Gastrocnemius medialis (tissue), 4 donors: ENCODE measurements around the gene SLC47A2. TPM values are rescaled to one million over a fixed set of nuclear protein-coding genes. Genes with fewer than 3 reads are reported as not detected.

Experiments used
- ATAC-seq, 2 donors: fragments of 150-250 bp; one replicate each; pipeline ENCODE4 v1.9.1; 2016
- DNase-seq, 2 donors: peaks; one replicate each; pipeline ENCODE4 v3.0.0-alpha.2; 2019
- H3K27ac ChIP-seq, 4 donors: fragments of 200-600 bp; sonication (generic); 1 replicate in 1 of 4; 2 replicates in 3 of 4; pipeline ENCODE4 v1.5.1; 2016 to 2018; ENCODE audit warnings: mild to moderate bottlenecking in 2 of 4, moderate library complexity in 1 of 4
- H3K27me3 ChIP-seq, 3 donors: fragments of 200-600 bp; sonication (generic) in 2 of 3; 1 replicate in 1 of 3; 2 replicates in 2 of 3; pipeline versions ENCODE4 v1.5.1 to v1.6.0; 2016 to 2019; ENCODE audit warnings: mild to moderate bottlenecking in 1 of 3, moderate library complexity in 1 of 3
- H3K36me3 ChIP-seq, 2 donors: fragments of 200-600 bp; sonication (generic) in 1 of 2; one replicate each; pipeline ENCODE4 v1.5.1; 2017 to 2018
- H3K4me1 ChIP-seq, 2 donors: fragments of 200-600 bp; sonication (generic) in 1 of 2; one replicate each; pipeline ENCODE4 v1.5.1; 2016 to 2017; ENCODE audit warnings: mild to moderate bottlenecking in 2 of 2
- H3K4me3 ChIP-seq, 4 donors: fragments of 200-600 bp; sonication (generic) in 3 of 4; 1 replicate in 1 of 4; 2 replicates in 3 of 4; pipeline ENCODE4 v1.5.1; 2016 to 2019; ENCODE audit warnings: mild to moderate bottlenecking in 2 of 4
- H3K9me3 ChIP-seq, 3 donors: fragments of 200-600 bp; sonication (generic) in 2 of 3; 1 replicate in 1 of 3; 2 replicates in 2 of 3; pipeline ENCODE4 v1.5.1; 2016 to 2019
- POLR2A ChIP-seq, 2 donors: fragments of 450-650 bp; IDR thresholded peaks; one replicate each; pipeline ENCODE4 v1.6.1; 2017; ENCODE audit warnings: antibody characterized with exemption in 2 of 2, mild to moderate bottlenecking in 2 of 2, moderate library complexity in 2 of 2
- in situ Hi-C, 4 donors: fragments of 200-750 bp; cut with MboI; loops; one replicate each; pipeline versions ENCODE4 v1.15.0 to v1.8.0; 2017; ENCODE audit warnings: low sequenced_read_pairs in 4 of 4
- intact Hi-C: fragments of 100-400 bp; cut with DNase I; formaldehyde crosslinking; loops from one replicate; pipeline ENCODE4 v1.15.1; 2023; ENCODE audit warnings: low total_unique reads
- total RNA-seq, 4 donors: library from RNA; depleted of rRNA; stranded (reverse); fragments of >200 nt; gene quantifications; one replicate each; pipeline versions ENCODE4 v1.1.0 to v1.2.3, GENCODE V29; 2016
- TF ChIP-seq, protein P1 (sequence below), 5 experiments: fragments of 450-650 bp in 3 of 5; fragments of 200-600 bp in 2 of 5; sonication (generic) in 2 of 5; IDR thresholded peaks in 4 of 5; conservative IDR thresholded peaks in 1 of 5; 1 replicate in 4 of 5; 2 replicates in 1 of 5; pipeline ENCODE4 v1.5.1; 2016 to 2019; ENCODE audit warnings: antibody characterized with exemption in 5 of 5, mild to moderate bottlenecking in 3 of 5, moderate library complexity in 3 of 5

Gene SLC47A2
- total RNA-seq, 4 donors from 2014 or later, result 0.15 to 1.0 TPM; not detected in 2

DNA sequence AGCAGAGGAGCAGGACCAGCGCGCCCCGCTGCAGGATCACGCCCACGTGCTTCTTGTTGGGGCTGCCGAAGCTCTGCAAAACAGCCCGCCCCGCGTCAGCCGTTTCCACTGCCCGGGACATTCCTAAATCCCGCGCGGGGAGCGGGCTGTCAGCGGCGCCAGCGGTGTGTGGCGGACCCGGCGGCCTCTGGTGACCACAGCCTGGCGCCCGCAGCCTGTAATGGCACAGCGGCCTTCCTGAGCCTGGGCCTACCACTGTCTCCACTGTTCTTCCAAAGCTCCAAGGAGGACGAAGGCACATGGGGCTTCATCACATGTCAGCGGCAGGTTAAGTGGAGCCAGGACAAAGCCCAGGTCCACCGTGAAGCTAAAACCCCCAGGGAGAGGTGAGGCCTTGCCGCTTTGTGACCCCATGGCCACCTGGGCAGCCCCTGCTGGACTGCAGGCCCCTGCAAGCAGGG lies 2.5 kb downstream of the SLC47A2 start:
- Histone ChIP-seq H3K4me1 (peaks cover 0 to 4% of the 10 kb centered on the region in 2 donors), H3K9me3 (no peaks in the 10 kb centered on the region), H3K4me3 (no peak overlapping the region), H3K36me3 (no peaks in the 10 kb centered on the region), H3K27ac (no peak overlapping the region), H3K27me3 (no peaks in the 10 kb centered on the region)
- in situ Hi-C loops (no loop called here), intact Hi-C loops (no loop called here)
- TF ChIP-seq, protein P1, sequence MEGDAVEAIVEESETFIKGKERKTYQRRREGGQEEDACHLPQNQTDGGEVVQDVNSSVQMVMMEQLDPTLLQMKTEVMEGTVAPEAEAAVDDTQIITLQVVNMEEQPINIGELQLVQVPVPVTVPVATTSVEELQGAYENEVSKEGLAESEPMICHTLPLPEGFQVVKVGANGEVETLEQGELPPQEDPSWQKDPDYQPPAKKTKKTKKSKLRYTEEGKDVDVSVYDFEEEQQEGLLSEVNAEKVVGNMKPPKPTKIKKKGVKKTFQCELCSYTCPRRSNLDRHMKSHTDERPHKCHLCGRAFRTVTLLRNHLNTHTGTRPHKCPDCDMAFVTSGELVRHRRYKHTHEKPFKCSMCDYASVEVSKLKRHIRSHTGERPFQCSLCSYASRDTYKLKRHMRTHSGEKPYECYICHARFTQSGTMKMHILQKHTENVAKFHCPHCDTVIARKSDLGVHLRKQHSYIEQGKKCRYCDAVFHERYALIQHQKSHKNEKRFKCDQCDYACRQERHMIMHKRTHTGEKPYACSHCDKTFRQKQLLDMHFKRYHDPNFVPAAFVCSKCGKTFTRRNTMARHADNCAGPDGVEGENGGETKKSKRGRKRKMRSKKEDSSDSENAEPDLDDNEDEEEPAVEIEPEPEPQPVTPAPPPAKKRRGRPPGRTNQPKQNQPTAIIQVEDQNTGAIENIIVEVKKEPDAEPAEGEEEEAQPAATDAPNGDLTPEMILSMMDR (IDR thresholded peaks at IDR 0.05 in 4 of 5, conservative IDR thresholded peaks at IDR 0.05 in 1 of 5), result no peak
- TF ChIP-seq POLR2A (IDR thresholded peaks at IDR 0.05), result no peak
- DNase-seq, result no peak
- ATAC-seq, result no peak

DNA sequence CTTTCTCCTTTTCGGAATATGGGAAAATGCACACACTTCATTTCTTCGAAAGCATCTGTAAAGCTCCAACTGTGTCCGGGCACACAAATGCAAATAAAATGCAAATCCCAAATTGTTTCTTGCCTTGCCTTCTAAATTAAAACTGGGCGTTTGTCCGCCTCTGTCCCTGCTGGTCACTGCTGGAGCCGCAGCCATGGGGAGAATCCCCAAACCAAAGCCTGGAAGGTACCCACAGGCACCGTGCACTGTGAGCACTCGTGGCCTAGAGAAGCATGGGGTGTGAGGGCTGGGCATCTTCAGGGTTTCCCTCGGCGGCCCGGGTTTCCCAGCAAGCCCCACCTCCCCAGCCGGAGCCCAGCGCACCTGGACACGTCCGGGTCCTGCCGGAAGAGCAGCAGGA lies 2.9 kb downstream of the SLC47A2 start:
- H3K27me3 ChIP-seq, result no peaks in the 10 kb centered on the region
- TF ChIP-seq, protein P1 (IDR thresholded peaks at IDR 0.05 in 4 of 5, conservative IDR thresholded peaks at IDR 0.05 in 1 of 5), result no peak
- TF ChIP-seq POLR2A (IDR thresholded peaks at IDR 0.05), result no peak
- no peaks in the 10 kb centered on the region for H3K9me3 ChIP-seq
- H3K4me3 ChIP-seq, result no peak overlapping the region
- ATAC-seq (no peak), DNase-seq (no peak)
- H3K36me3 ChIP-seq, result no peaks in the 10 kb centered on the region
- no peak overlapping the region for H3K27ac ChIP-seq
- peaks cover 0 to 4% of the 10 kb centered on the region in 2 donors for H3K4me1 ChIP-seq
- in situ Hi-C loops (no loop called here), intact Hi-C loops (no loop called here)

DNA sequence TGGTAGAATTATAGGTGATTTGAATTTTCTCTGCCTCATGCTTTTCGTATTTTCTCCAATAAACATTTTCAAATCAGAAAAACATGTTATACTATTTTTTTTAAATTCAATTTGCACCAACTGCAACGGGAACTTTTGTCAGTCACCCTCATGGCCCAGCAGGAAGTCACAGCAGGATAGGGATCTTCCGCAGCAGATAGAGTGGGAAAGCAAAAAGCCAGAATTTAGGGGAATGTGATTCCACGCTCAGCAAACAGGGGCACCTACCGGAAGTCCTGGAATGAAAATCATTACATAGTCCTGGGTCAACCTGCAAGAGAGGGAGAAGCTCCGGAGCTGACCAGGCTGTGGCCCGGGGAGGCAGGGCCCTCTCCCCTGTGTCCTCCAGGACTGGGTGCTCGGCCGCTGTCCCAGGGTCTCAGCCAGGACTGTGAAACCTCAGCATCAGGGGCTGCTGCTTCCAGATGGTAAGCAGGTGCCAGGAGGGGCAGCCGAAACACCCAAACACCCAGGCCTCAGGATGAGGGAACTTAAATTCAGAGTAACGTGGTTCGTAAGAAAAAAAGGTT lies 3.9 kb downstream of the SLC47A2 start:
- H3K36me3 ChIP-seq, result no peaks in the 10 kb centered on the region
- TF ChIP-seq POLR2A (IDR thresholded peaks at IDR 0.05), result no peak
- TF ChIP-seq, protein P1 (IDR thresholded peaks at IDR 0.05 in 4 of 5, conservative IDR thresholded peaks at IDR 0.05 in 1 of 5), result no peak
- no peaks in the 10 kb centered on the region for H3K9me3 ChIP-seq
- no peak overlapping the region for H3K4me3 ChIP-seq
- no peak overlapping the region for H3K27ac ChIP-seq
- H3K4me1 ChIP-seq, result peaks cover 0 to 4% of the 10 kb centered on the region in 2 donors
- DNase-seq (no peak), ATAC-seq (no peak)
- in situ Hi-C loops, result no loop called here
- intact Hi-C loops, result no loop called here
- no peaks in the 10 kb centered on the region for H3K27me3 ChIP-seq

DNA sequence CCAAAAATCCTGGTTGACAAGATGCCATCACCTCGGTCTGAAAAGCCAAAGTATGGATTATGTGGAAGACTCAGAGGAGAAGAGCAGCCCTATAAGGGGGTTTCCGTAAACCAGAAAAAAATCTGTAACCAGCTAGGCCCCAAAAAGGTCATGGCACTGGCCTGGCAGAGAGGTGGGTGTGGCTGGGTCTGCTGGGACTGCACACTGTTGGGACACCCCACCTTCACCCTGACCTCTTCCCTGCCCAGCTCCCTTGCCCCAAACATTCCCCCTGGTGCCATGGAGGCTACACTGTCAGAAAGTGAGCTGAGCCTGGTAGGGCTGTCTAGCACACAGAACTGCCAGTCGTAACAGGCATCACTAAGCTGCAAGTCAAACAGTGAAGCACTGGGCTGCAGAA lies 6.5 kb downstream of the SLC47A2 start:
- in situ Hi-C loops (no loop called here), intact Hi-C loops (no loop called here)
- TF ChIP-seq, protein P1 (IDR thresholded peaks at IDR 0.05 in 4 of 5, conservative IDR thresholded peaks at IDR 0.05 in 1 of 5), result no peak
- TF ChIP-seq POLR2A (IDR thresholded peaks at IDR 0.05), result no peak
- ATAC-seq (no peak), DNase-seq (no peak)
- Histone ChIP-seq H3K4me3 (no peak overlapping the region), H3K4me1 (no peaks in the 10 kb centered on the region), H3K9me3 (no peaks in the 10 kb centered on the region), H3K27ac (no peak overlapping the region), H3K27me3 (no peaks in the 10 kb centered on the region), H3K36me3 (no peaks in the 10 kb centered on the region)
